Measurements from ENCODE around the gene VILL. TPM values are rescaled to one million over a fixed set of nuclear protein-coding genes. Genes with fewer than 3 reads are reported as not detected.

VILL gene
- total RNA-seq, 2 donors from 2014 or later, result 11.5 to 13.7 TPM

GRCh38 chr3:38039101-38039898 lies 48.7 kb downstream of the VILL start, which contains the start of gene DLEC1:
DLEC1 (plus strand) TSS chr3:38039208; CDS start chr3:38039226, 18 bp downstream.
- TF ChIP-seq CTCF (IDR thresholded peaks at IDR 0.05), result no peak
- Histone ChIP-seq H3K9me3 (no peaks in the 10 kb centered on the region), H3K4me3 (peak within 1 kb of the TSS; percentile 79), H3K27ac (no peak within 1 kb of the TSS), H3K4me1 (ENCODE audit: control insufficient read depth in 1 of 2, low read depth in 2 of 2) (peaks cover 0 to 14% of the 10 kb centered on the region in 2 donors), H3K27me3 (replicated peaks; ENCODE audit: insufficient read depth) (no peaks in the 10 kb centered on the region), H3K36me3 (no peaks in the 10 kb centered on the region)
- ATAC-seq (ENCODE audit: insufficient number of reproducible peaks, low FRiP score, low read depth) (no peak), DNase-seq (ENCODE audit: low spot score) (no peak)

GRCh38 chr3:38039899-38040261 lies 49.3 kb downstream of the VILL start:
- Histone ChIP-seq H3K4me3 (peak overlapping the region; percentile 79), H3K27me3 (replicated peaks; ENCODE audit: insufficient read depth) (no peaks in the 10 kb centered on the region), H3K9me3 (no peaks in the 10 kb centered on the region), H3K27ac (no peak overlapping the region), H3K36me3 (no peaks in the 10 kb centered on the region), H3K4me1 (ENCODE audit: control insufficient read depth in 1 of 2, low read depth in 2 of 2) (peaks cover 0 to 14% of the 10 kb centered on the region in 2 donors)
- ATAC-seq (ENCODE audit: insufficient number of reproducible peaks, low FRiP score, low read depth), result peak; percentile 63
- DNase-seq (ENCODE audit: low spot score), result no peak
- peak; percentile 17 for TF ChIP-seq CTCF (IDR thresholded peaks at IDR 0.05)

GRCh38 chr3:38040401-38040800 lies 49.8 kb downstream of the VILL start:
- H3K4me3 ChIP-seq, result no peak overlapping the region
- no peak for TF ChIP-seq CTCF (IDR thresholded peaks at IDR 0.05)
- H3K36me3 ChIP-seq, result no peaks in the 10 kb centered on the region
- H3K27me3 ChIP-seq (replicated peaks; ENCODE audit: insufficient read depth), result no peaks in the 10 kb centered on the region
- ATAC-seq (ENCODE audit: insufficient number of reproducible peaks, low FRiP score, low read depth) (no peak), DNase-seq (ENCODE audit: low spot score) (no peak)
- H3K27ac ChIP-seq, result no peak overlapping the region
- no peaks in the 10 kb centered on the region for H3K9me3 ChIP-seq
- peaks cover 0 to 14% of the 10 kb centered on the region in 2 donors for H3K4me1 ChIP-seq (ENCODE audit: control insufficient read depth in 1 of 2, low read depth in 2 of 2)

GRCh38 chr3:38043486-38043885 lies 52.9 kb downstream of the VILL start:
- ATAC-seq (ENCODE audit: insufficient number of reproducible peaks, low FRiP score, low read depth) (no peak), DNase-seq (ENCODE audit: low spot score) (no peak)
- Histone ChIP-seq H3K4me1 (ENCODE audit: control insufficient read depth in 1 of 2, low read depth in 2 of 2) (peaks cover 0 to 14% of the 10 kb centered on the region in 2 donors), H3K36me3 (no peaks in the 10 kb centered on the region), H3K4me3 (no peak overlapping the region), H3K27me3 (replicated peaks; ENCODE audit: insufficient read depth) (no peaks in the 10 kb centered on the region), H3K9me3 (no peaks in the 10 kb centered on the region), H3K27ac (no peak overlapping the region)
- TF ChIP-seq CTCF (IDR thresholded peaks at IDR 0.05), result no peak

- TF ChIP-seq CTCF (IDR thresholded peaks at IDR 0.05), result no peak
- no peak overlapping the region for H3K4me3 ChIP-seq
- DNase-seq (ENCODE audit: low spot score), result no peak
- ATAC-seq (ENCODE audit: insufficient number of reproducible peaks, low FRiP score, low read depth), result no peak
- no peak overlapping the region for H3K27ac ChIP-seq
- no peaks in the 10 kb centered on the region for H3K36me3 ChIP-seq
- no peaks in the 10 kb centered on the region for H3K27me3 ChIP-seq (replicated peaks; ENCODE audit: insufficient read depth)
- peaks cover 6 to 14% of the 10 kb centered on the region in 2 donors for H3K4me1 ChIP-seq (ENCODE audit: control insufficient read depth in 1 of 2, low read depth in 2 of 2)
- no peaks in the 10 kb centered on the region for H3K9me3 ChIP-seq
Observed at GRCh38 chr3:38046027-38046426, 55.4 kb downstream of the VILL start.
